HCT116 (cell line): Measurements from ENCODE around the gene PRKAG2. TPM values are rescaled to one million over a fixed set of nuclear protein-coding genes. Genes with fewer than 3 reads are reported as not detected.

ENCODE experiments used
- ATAC-seq: fragments of 200-7000 bp; cut with Tn5 transposase; 2 replicates; pipeline ENCODE4 v1.9.1; 2020; ENCODE audit warnings: mild to moderate bottlenecking, moderate library complexity
- BruUV-seq: library from RNA; stranded (reverse); fragments of 400-500 nt; replicated peaks from 2 replicates; lab custom pipeline; 2021; lab: Mats Ljungman, UMichigan
- CTCF ChIA-PET: fragments of 300-600 bp; sonication (Branson Sonifier 250); formaldehyde crosslinking; loops from one replicate; lab custom pipeline; 2021; ENCODE audit warnings: antibody characterized with exemption; lab: Charles Lee
- POLR2A ChIA-PET: fragments of 300-600, 350-600 bp; sonication (Branson Sonifier 250); formaldehyde crosslinking; loops from one replicate; lab custom pipeline; 2021; ENCODE audit warnings: antibody characterized with exemption; lab: Charles Lee
- RAD21 ChIA-PET, 2 experiments: fragments of 300-600 bp; sonication (Branson Sonifier 250); formaldehyde crosslinking; loops; one replicate each; lab custom pipeline; 2023; ENCODE audit warnings: low total read pairs in 2 of 2; ENCODE audit not compliant: uncharacterized antibody in 2 of 2, unreplicated experiment in 2 of 2, low non-redundant PET in 1 of 2; lab: Charles Lee
- DNase-seq: peaks from one replicate; pipeline ENCODE4 v3.0.0-alpha.2; 2010; ENCODE audit warnings: low read depth, low spot score
- H2AFZ ChIP-seq: fragments of 200-600 bp; shearing (Covaris generic), sonication (generic); 2 replicates; pipeline ENCODE4 v1.6.1; 2017; ENCODE audit warnings: low read depth, mixed run types, mixed read lengths, antibody characterized with exemption, low read length; ENCODE audit not compliant: poor library complexity, severe bottlenecking
- H3K27ac ChIP-seq: 2 replicates; pipeline ENCODE4 v1.5.1; 2012; ENCODE audit warnings: low read depth, low read length
- H3K27me3 ChIP-seq: fragments of 200-600 bp; sonication (generic); 2 replicates; pipeline ENCODE4 v1.6.1; 2016; ENCODE audit warnings: mixed run types, low read length, mixed read lengths; ENCODE audit not compliant: insufficient read depth
- H3K36me3 ChIP-seq, 2 experiments: fragments of 200-500 bp in 1 of 2; fragments of 200-600 bp in 1 of 2; sonication (Bioruptor generic) in 1 of 2; sonication (generic) in 1 of 2; 2 replicates each; pipeline versions ENCODE4 v1.5.1 to v1.6.1; 2014 to 2016; ENCODE audit warnings: low read length in 2 of 2, inconsistent platforms in 1 of 2, mixed read lengths in 1 of 2, mixed run types in 1 of 2; ENCODE audit not compliant: insufficient read depth in 2 of 2, control insufficient read depth in 1 of 2
- H3K4me1 ChIP-seq, 2 experiments: fragments of 200-600 bp in 1 of 2; sonication (generic) in 1 of 2; 2 replicates each; pipeline versions ENCODE4 v1.5.1 to v1.6.1; 2012 to 2017; ENCODE audit warnings: low read length in 2 of 2, inconsistent platforms in 1 of 2, mild to moderate bottlenecking in 1 of 2, mixed read lengths in 1 of 2, mixed run types in 1 of 2, moderate library complexity in 1 of 2; ENCODE audit not compliant: insufficient read depth in 2 of 2, control insufficient read depth in 1 of 2
- H3K4me2 ChIP-seq: fragments of 200-600 bp; sonication (generic); 2 replicates; pipeline ENCODE4 v1.6.1; 2017; ENCODE audit warnings: mixed run types, low read length, mixed read lengths
- H3K4me3 ChIP-seq, 2 experiments: fragments of 200-600 bp in 1 of 2; sonication (generic) in 1 of 2; replicated peaks in 1 of 2; 2 replicates each; pipeline ENCODE4 v1.5.1; 2011 to 2016; ENCODE audit warnings: low read length in 2 of 2, control low read depth in 1 of 2, low read depth in 1 of 2, mild to moderate bottlenecking in 1 of 2, mixed read lengths in 1 of 2, mixed run types in 1 of 2
- H3K79me2 ChIP-seq: fragments of 200-600 bp; sonication (generic); 2 replicates; pipeline ENCODE4 v1.6.1; 2017; ENCODE audit warnings: mild to moderate bottlenecking, mixed run types, low read length, moderate library complexity, mixed read lengths; ENCODE audit not compliant: insufficient read depth
- H3K9ac ChIP-seq: fragments of 200-600 bp; sonication (generic); 2 replicates; pipeline ENCODE4 v1.6.1; 2016; ENCODE audit warnings: low read length, mixed read lengths
- H3K9me2 ChIP-seq: fragments of 200-600 bp; sonication (generic), shearing (Covaris generic); 2 replicates; pipeline ENCODE4 v1.6.1; 2017; ENCODE audit warnings: mixed run types, mild to moderate bottlenecking, moderate library complexity; ENCODE audit not compliant: insufficient read depth
- H3K9me3 ChIP-seq, 2 experiments: fragments of 200-500 bp in 1 of 2; fragments of 200-600 bp in 1 of 2; sonication (Bioruptor generic) in 1 of 2; sonication (generic) in 1 of 2; 2 replicates each; pipeline ENCODE4 v1.6.1; 2014 to 2017; ENCODE audit warnings: low read length in 2 of 2, mixed read lengths in 2 of 2, inconsistent platforms in 1 of 2, low read depth in 1 of 2, mild to moderate bottlenecking in 1 of 2, mixed run types in 1 of 2, moderate library complexity in 1 of 2; ENCODE audit not compliant: control insufficient read depth in 1 of 2, insufficient read depth in 1 of 2
- H4K20me1 ChIP-seq: fragments of 200-600 bp; sonication (generic), shearing (Covaris generic); 2 replicates; pipeline ENCODE4 v1.6.1; 2017; ENCODE audit warnings: mixed run types, mild to moderate bottlenecking, moderate library complexity; ENCODE audit not compliant: insufficient read depth
- CBX3 ChIP-seq: IDR thresholded peaks from 2 replicates; pipeline ENCODE4 v1.6.1; 2012; ENCODE audit warnings: low read depth
- CEBPB ChIP-seq: IDR thresholded peaks from 2 replicates; pipeline ENCODE4 v1.6.1; 2012; ENCODE audit warnings: low read depth
- EGR1 ChIP-seq: IDR thresholded peaks from 2 replicates; pipeline ENCODE4 v1.6.1; 2012; ENCODE audit warnings: low read depth
- ELF1 ChIP-seq: IDR thresholded peaks from 2 replicates; pipeline ENCODE4 v1.6.1; 2012; ENCODE audit warnings: low read depth, borderline replicate concordance
- EZH2 ChIP-seq: fragments of 200-600 bp; sonication (generic); IDR thresholded peaks from 2 replicates; pipeline ENCODE4 v1.6.1; 2017; ENCODE audit warnings: antibody characterized with exemption, mixed run types
- EZH2phosphoT487 ChIP-seq: fragments of 200-600 bp; IDR thresholded peaks from 2 replicates; pipeline ENCODE4 v1.6.1; 2018; ENCODE audit warnings: antibody characterized with exemption, borderline replicate concordance
- FOSL1 ChIP-seq: IDR thresholded peaks from 2 replicates; pipeline ENCODE4 v1.6.1; 2012; ENCODE audit warnings: low read depth
- JUND ChIP-seq: IDR thresholded peaks from 2 replicates; pipeline ENCODE4 v1.6.1; 2012
- MAX ChIP-seq: IDR thresholded peaks from 2 replicates; pipeline ENCODE4 v1.6.1; 2012
- POLR2A ChIP-seq: IDR thresholded peaks from 2 replicates; pipeline ENCODE4 v1.7.0; 2011; ENCODE audit warnings: borderline replicate concordance; ENCODE audit not compliant: insufficient read depth, insufficient read length; ENCODE audit errors: extremely low read depth
- POLR2AphosphoS5 ChIP-seq: IDR thresholded peaks from 2 replicates; pipeline ENCODE4 v1.6.1; 2011; ENCODE audit warnings: mild to moderate bottlenecking, low read depth, low read length, moderate library complexity
- REST ChIP-seq: IDR thresholded peaks from 2 replicates; pipeline ENCODE4 v1.6.1; 2012; ENCODE audit warnings: low read depth
- SP1 ChIP-seq: IDR thresholded peaks from 2 replicates; pipeline ENCODE4 v1.6.1; 2012; ENCODE audit warnings: low read depth
- SRF ChIP-seq: IDR thresholded peaks from 2 replicates; pipeline ENCODE4 v1.6.1; 2012; ENCODE audit warnings: low read depth
- TCF7L2 ChIP-seq: IDR thresholded peaks from 2 replicates; pipeline ENCODE4 v1.7.0; 2011; ENCODE audit warnings: borderline replicate concordance, inconsistent platforms; ENCODE audit not compliant: insufficient read depth, insufficient read length; ENCODE audit errors: extremely low read depth
- YY1 ChIP-seq: IDR thresholded peaks from 2 replicates; pipeline ENCODE4 v1.6.1; 2011; ENCODE audit warnings: low read length, low read depth, moderate library complexity, mild to moderate bottlenecking; ENCODE audit not compliant: insufficient replicate concordance; ENCODE audit errors: extremely low read depth
- ZFX ChIP-seq: fragments of 450-650 bp; IDR thresholded peaks from 2 replicates; pipeline ENCODE4 v1.6.1; 2017
- ZNF274 ChIP-seq: fragments of 200-500 bp; sonication (Bioruptor generic); IDR thresholded peaks from 2 replicates; pipeline ENCODE4 v1.6.1; 2014; ENCODE audit warnings: mild to moderate bottlenecking, low read depth, low read length, inconsistent platforms
- intact Hi-C: fragments of 100-400 bp; cut with micrococcal nuclease; formaldehyde crosslinking; loops from 2 replicates; pipeline ENCODE4 v1.10.0; 2022
- total RNA-seq: library from RNA; stranded (reverse); gene quantifications from one replicate; pipeline ENCODE4 v1.2.1, GENCODE V29; 2021; ENCODE audit not compliant: unreplicated experiment
- TF ChIP-seq, protein P1 (sequence below): IDR thresholded peaks from 2 replicates; pipeline ENCODE4 v1.6.1; 2012

PRKAG2 gene
- total RNA-seq, 1 experiment from 2014 or later: 23.6 TPM

GRCh38 chr7:151920488-151920887, 43.6 kb upstream of the PRKAG2 start:
- intact Hi-C loops: no loop called here
- Histone ChIP-seq H3K9ac (no peak overlapping the region), H3K9me2 (no peaks in the 10 kb centered on the region), H3K9me3 (no peaks in the 10 kb centered on the region), H2AFZ (no peak overlapping the region), H3K27ac (no peak overlapping the region), H3K79me2 (no peaks in the 10 kb centered on the region), H4K20me1 (no peaks in the 10 kb centered on the region), H3K4me3 (no peak overlapping the region), H3K36me3 (no peaks in the 10 kb centered on the region), H3K4me1 (no peaks in the 10 kb centered on the region), H3K4me2 (no peak overlapping the region), H3K27me3 (no peaks in the 10 kb centered on the region)
- BruUV-seq: no TSS peak
- TF ChIP-seq TCF7L2 (no peak), YY1 (no peak), SP1 (no peak), POLR2AphosphoS5 (no peak), EZH2 (no peak), ZFX (no peak), EGR1 (no peak), MAX (no peak), ELF1 (no peak), ZNF274 (no peak), JUND (no peak), SRF (no peak), EZH2phosphoT487 (no peak), FOSL1 (no peak), CEBPB (no peak), CBX3 (no peak), POLR2A (no peak), REST (no peak)
- TF ChIP-seq, protein P1, sequence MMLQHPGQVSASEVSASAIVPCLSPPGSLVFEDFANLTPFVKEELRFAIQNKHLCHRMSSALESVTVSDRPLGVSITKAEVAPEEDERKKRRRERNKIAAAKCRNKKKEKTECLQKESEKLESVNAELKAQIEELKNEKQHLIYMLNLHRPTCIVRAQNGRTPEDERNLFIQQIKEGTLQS: no peak
- ChIA-PET CTCF (no interaction called here), POLR2A (no interaction called here), RAD21 (no interaction called here)
- DNase-seq: no peak
- ATAC-seq: no peak
